ENCODE data around the gene NMRK1. TPM values are rescaled to one million over a fixed set of nuclear protein-coding genes. Genes with fewer than 3 reads are reported as not detected.

The NMRK1 gene
- total and polyA plus RNA-seq, 2 donors (not counting 3 experiments of a cell fraction or from before 2014, with no cell fraction given): 24.3 to 32.6 TPM

DNA sequence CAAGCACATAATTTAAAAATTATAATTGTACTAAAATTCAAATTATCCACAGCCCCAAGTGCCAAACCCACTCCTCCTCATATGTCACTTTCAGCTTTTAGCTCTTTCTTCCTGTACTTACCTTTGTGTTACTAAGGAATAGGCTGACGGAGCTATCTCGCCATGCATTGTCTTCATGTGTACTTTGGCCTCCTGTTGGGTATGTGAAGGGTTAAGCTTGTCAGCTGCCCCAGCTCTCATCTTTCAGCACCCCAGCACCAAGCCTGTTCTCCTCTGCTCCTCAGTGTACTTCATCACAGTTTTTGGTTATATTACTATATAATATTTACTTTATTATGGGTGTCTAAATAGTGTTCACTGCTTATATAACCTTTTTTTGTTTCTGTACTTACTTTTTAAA lies 46.5 kb upstream of the NMRK1 start:
- Histone ChIP-seq H3K4me3 (replicated peaks in 1 of 3; ENCODE audit: insufficient read depth in 1 of 3, low read depth in 1 of 3, low read length in 3 of 3) (no peak overlapping the region), H3K4me2 (ENCODE audit: insufficient read depth, low read length) (no peak overlapping the region), H3K27me3 (ENCODE audit: control insufficient read depth in 2 of 2, insufficient read depth in 2 of 2, low read length in 2 of 2) (no peaks in the 10 kb centered on the region), H4K20me1 (replicated peaks; ENCODE audit: control insufficient read depth, extremely low read depth, insufficient read depth, low read length) (no peaks in the 10 kb centered on the region), H3K36me3 (ENCODE audit: control insufficient read depth in 2 of 2, extremely low read depth in 1 of 2, insufficient read depth in 2 of 2, low read length in 2 of 2) (peaks cover 8 to 13% of the 10 kb centered on the region in 2 experiments), H3K4me1 (ENCODE audit: control insufficient read depth, extremely low read depth, insufficient read depth, low read length) (no peaks in the 10 kb centered on the region), H3K9me3 (replicated peaks; ENCODE audit: control insufficient read depth, insufficient read depth, low read length) (no peaks in the 10 kb centered on the region), H3K79me2 (ENCODE audit: control insufficient read depth, insufficient read depth, low read length) (no peaks in the 10 kb centered on the region), H3K9me1 (replicated peaks; ENCODE audit: control insufficient read depth, extremely low read depth, insufficient read depth, low read length) (no peaks in the 10 kb centered on the region), H3K9ac (replicated peaks; ENCODE audit: extremely low read depth, insufficient read depth, low read length) (no peak overlapping the region), H2AFZ (ENCODE audit: low read depth, low read length) (no peak overlapping the region), H3K27ac (ENCODE audit: insufficient read depth, low read depth, low read length) (no peak overlapping the region)
- POLR2A ChIA-PET: interaction anchor here (0.5 kb wide), 1 partner anchor 1348 kb away, joined by 4 read pairs; no protein-coding TSS in a partner anchor
- TF ChIP-seq MYC (IDR thresholded peaks at IDR 0.05; ENCODE audit: low read depth, low read length) (no peak), POLR2A (IDR thresholded peaks at IDR 0.05; ENCODE audit: low read depth, low read length) (no peak), EZH2 (IDR thresholded peaks at IDR 0.05; ENCODE audit: borderline replicate concordance, low read depth, low read length, severe bottlenecking) (no peak), FOS (IDR thresholded peaks at IDR 0.05; ENCODE audit: borderline replicate concordance, insufficient read depth, low read length) (no peak), POLR2AphosphoS5 (IDR thresholded peaks at IDR 0.05; ENCODE audit: insufficient read depth, low read depth, low read length) (no peak), GATA2 (IDR thresholded peaks at IDR 0.05; ENCODE audit: insufficient read depth, insufficient read length, low read depth, low read length) (no peak), JUN (IDR thresholded peaks at IDR 0.05; ENCODE audit: borderline replicate concordance, insufficient read depth, insufficient read length, low read depth) (no peak)
- TF ChIP-seq, protein P1, sequence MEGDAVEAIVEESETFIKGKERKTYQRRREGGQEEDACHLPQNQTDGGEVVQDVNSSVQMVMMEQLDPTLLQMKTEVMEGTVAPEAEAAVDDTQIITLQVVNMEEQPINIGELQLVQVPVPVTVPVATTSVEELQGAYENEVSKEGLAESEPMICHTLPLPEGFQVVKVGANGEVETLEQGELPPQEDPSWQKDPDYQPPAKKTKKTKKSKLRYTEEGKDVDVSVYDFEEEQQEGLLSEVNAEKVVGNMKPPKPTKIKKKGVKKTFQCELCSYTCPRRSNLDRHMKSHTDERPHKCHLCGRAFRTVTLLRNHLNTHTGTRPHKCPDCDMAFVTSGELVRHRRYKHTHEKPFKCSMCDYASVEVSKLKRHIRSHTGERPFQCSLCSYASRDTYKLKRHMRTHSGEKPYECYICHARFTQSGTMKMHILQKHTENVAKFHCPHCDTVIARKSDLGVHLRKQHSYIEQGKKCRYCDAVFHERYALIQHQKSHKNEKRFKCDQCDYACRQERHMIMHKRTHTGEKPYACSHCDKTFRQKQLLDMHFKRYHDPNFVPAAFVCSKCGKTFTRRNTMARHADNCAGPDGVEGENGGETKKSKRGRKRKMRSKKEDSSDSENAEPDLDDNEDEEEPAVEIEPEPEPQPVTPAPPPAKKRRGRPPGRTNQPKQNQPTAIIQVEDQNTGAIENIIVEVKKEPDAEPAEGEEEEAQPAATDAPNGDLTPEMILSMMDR (IDR thresholded peaks at IDR 0.05; ENCODE audit: extremely low read depth in 1 of 2, insufficient read depth in 1 of 2, low read depth in 1 of 2, low read length in 2 of 2): no peak
- TF ChIP-seq, protein P2, sequence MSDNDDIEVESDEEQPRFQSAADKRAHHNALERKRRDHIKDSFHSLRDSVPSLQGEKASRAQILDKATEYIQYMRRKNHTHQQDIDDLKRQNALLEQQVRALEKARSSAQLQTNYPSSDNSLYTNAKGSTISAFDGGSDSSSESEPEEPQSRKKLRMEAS (IDR thresholded peaks at IDR 0.05; ENCODE audit: insufficient read depth, insufficient read length): no peak
- no TSS peak for BruUV-seq (replicated peaks)
- dilution Hi-C loops (cut with MboI; ENCODE audit: extremely low pct_ligation_motif_present, low sequenced_read_pairs): no loop called here
- DNase-seq (ENCODE audit: low read depth, low spot score) (no peak), FAIRE-seq (no peak)
- intact Hi-C loops (cut with micrococcal nuclease): no loop called here
- CTCF ChIA-PET: interaction anchor here (1.2 kb wide), 1 partner anchor 9 kb away, joined by 4 read pairs; no protein-coding TSS in a partner anchor

Measured in endothelial cell of umbilical vein (primary cell).